Measurements from ENCODE around the gene MSI2. TPM values are rescaled to one million over a fixed set of nuclear protein-coding genes. Genes with fewer than 3 reads are reported as not detected.
A peak's percentile ranks its signal among the peaks of the same experiment; 100 is the strongest.

The MSI2 gene
- total and polyA plus RNA-seq, 9 of the 15 experiments (the other 6 are each of a cell fraction or from before 2014, with no cell fraction given), result 4.6 to 61.8 (median 42.4) TPM

- TF ChIP-seq SIN3A (IDR thresholded peaks at IDR 0.05; ENCODE audit: borderline replicate concordance in 2 of 2, control insufficient read depth in 1 of 2, low read depth in 2 of 2, low read length in 2 of 2) (no peak), MEF2D (tag; conservative IDR thresholded peaks at IDR 0.05; ENCODE audit: low read depth) (no peak), AFF1 (IDR thresholded peaks at IDR 0.05; ENCODE audit: low read depth in 1 of 2, partially characterized antibody in 2 of 2) (no peak), NKRF (IDR thresholded peaks at IDR 0.05; ENCODE audit: borderline replicate concordance) (no peak), JUNB (CRISPR knock-in tag; conservative IDR thresholded peaks at IDR 0.05) (no peak), JUND (IDR thresholded peaks at IDR 0.05; ENCODE audit: borderline replicate concordance, low read depth, low read length) (peak; percentile 39), JUND (tag; IDR thresholded peaks at IDR 0.05; ENCODE audit: borderline replicate concordance, low read depth, low read length) (no peak; the same call in 2 of the 3 replicates), ZSCAN29 (IDR thresholded peaks at IDR 0.05) (no peak), ZNF280B (CRISPR knock-in tag; IDR thresholded peaks at IDR 0.05) (no peak), SRSF1 (IDR thresholded peaks at IDR 0.05; ENCODE audit: low read depth, low read length) (no peak), MTA1 (IDR thresholded peaks at IDR 0.05; ENCODE audit: borderline replicate concordance) (no peak), TOE1 (IDR thresholded peaks at IDR 0.05; ENCODE audit: borderline replicate concordance) (0 out of 2 replicates have a peak, but pooled peaks have one; percentile 24), TOE1 (CRISPR knock-in tag; IDR thresholded peaks at IDR 0.05; ENCODE audit: borderline replicate concordance, low read depth) (no peak), ZBTB7A (IDR thresholded peaks at IDR 0.05; ENCODE audit: borderline replicate concordance, control insufficient read depth, low read depth, low read length) (no peak), STAT5A (IDR thresholded peaks at IDR 0.05; ENCODE audit: borderline replicate concordance, low read length) (peak; percentile 49; the same call in 1 of the 2 replicates), KLF10 (CRISPR knock-in tag; IDR thresholded peaks at IDR 0.05) (no peak), NEUROD1 (IDR thresholded peaks at IDR 0.05; ENCODE audit: borderline replicate concordance, low read depth, low read length, partially characterized antibody) (no peak), POLR3G (IDR thresholded peaks at IDR 0.05; ENCODE audit: extremely low read depth, insufficient read length, insufficient replicate concordance) (no peak), CBFA2T2 (conservative IDR thresholded peaks at IDR 0.05) (peak; percentile 76), GTF2F1 (IDR thresholded peaks at IDR 0.05; ENCODE audit: low read depth, low read length) (no peak), GATA2 (CRISPR knock-in tag; IDR thresholded peaks at IDR 0.05) (peak; percentile 39; the same call in 1 of the 2 replicates)
These were observed 86.8 kb downstream of the MSI2 start (continued) for GRCh38 chr17:57342963-57343589.

Data from K562 (cell line).